GM13976 (cell line): Measurements from ENCODE around the gene SERPINB6.
A peak's percentile ranks its signal among the peaks of the same experiment; 100 is the strongest.

Experiments
- DNase-seq: peaks from one replicate; pipeline ENCODE4 v3.0.0; 2012; ENCODE audit warnings: low spot score
- CTCF ChIP-seq: IDR thresholded peaks from 2 replicates; pipeline ENCODE4 v1.5.1; 2012; ENCODE audit warnings: borderline replicate concordance, mild to moderate bottlenecking; ENCODE audit not compliant: insufficient read depth; ENCODE audit errors: extremely low read depth, missing control alignments, control extremely low read depth
- in situ Hi-C: fragments of 300-500 bp; cut with MboI; formaldehyde crosslinking; loops from one replicate; pipeline ENCODE4 v1.12.0; 2022; ENCODE audit warnings: low sequenced_read_pairs, mixed read lengths, inconsistent platforms; ENCODE audit not compliant: unreplicated experiment

SERPINB6 gene

GRCh38 chr6:2990248-2990931 is 19.0 kb upstream of the SERPINB6 start:
- in situ Hi-C loops: loop anchor here (10.0 kb wide), 1 partner anchor 64 kb away; no protein-coding TSS in a partner anchor
- TF ChIP-seq CTCF: no peak
- no peak for DNase-seq

- peak; percentile 79 for DNase-seq
- in situ Hi-C loops: loop anchor here (10.0 kb wide), 1 partner anchor 65 kb away; no protein-coding TSS in a partner anchor
Measured at GRCh38 chr6:2989332-2990247, 18.2 kb upstream of the SERPINB6 start.

GRCh38 chr6:2988426-2989331 is 17.3 kb upstream of the SERPINB6 start:
- DNase-seq: peak; percentile 78
- in situ Hi-C loops: no loop called here
- TF ChIP-seq CTCF: peak; percentile 72

More at GRCh38 chr6:2989332-2990247, 18.2 kb upstream of the SERPINB6 start:
- no peak for TF ChIP-seq CTCF

- no peak for DNase-seq
- in situ Hi-C loops: no loop called here
Measured at GRCh38 chr6:2988094-2988425, 16.7 kb upstream of the SERPINB6 start.

GRCh38 chr6:2986722-2987221 is 15.4 kb upstream of the SERPINB6 start:
- in situ Hi-C loops: no loop called here
- TF ChIP-seq CTCF: no peak
- DNase-seq: no peak

More at GRCh38 chr6:2988094-2988425, 16.7 kb upstream of the SERPINB6 start:
- no peak for TF ChIP-seq CTCF
